Astrocyte (in vitro differentiated cells and primary cell): ENCODE data around the gene ANKRD28. TPM values are rescaled to one million over a fixed set of nuclear protein-coding genes. Genes with fewer than 3 reads are reported as not detected.
"Not testable (repeated sequence)": the region's sequence is repeated elsewhere in the genome, so short reads cannot be mapped to it uniquely, and the experiment has no call there.

Source experiments
- DNase-seq: peaks from one replicate; pipeline ENCODE4 v3.0.0-alpha.2; 2010; ENCODE audit warnings: low read depth
- FAIRE-seq: peaks from 2 replicates; lab custom pipeline; 2011; peaks lifted over from hg19 to GRCh38; lab: Jason Lieb, UNC
- H2AFZ ChIP-seq: 2 replicates; pipeline ENCODE4 v1.6.0; 2012; ENCODE audit warnings: low read depth, low read length, inconsistent platforms
- H3K27ac ChIP-seq: 2 replicates; pipeline ENCODE4 v1.5.1; 2011; ENCODE audit warnings: low read depth, low read length, inconsistent platforms
- H3K27me3 ChIP-seq: 2 replicates; pipeline ENCODE4 v1.6.0; 2011; ENCODE audit warnings: low read length, inconsistent platforms; ENCODE audit not compliant: insufficient read depth
- H3K36me3 ChIP-seq: 2 replicates; pipeline ENCODE4 v1.5.1; 2011; ENCODE audit warnings: low read length, inconsistent platforms; ENCODE audit not compliant: insufficient read depth
- H3K4me1 ChIP-seq: 2 replicates; pipeline ENCODE4 v1.5.1; 2011; ENCODE audit warnings: low read length, inconsistent platforms; ENCODE audit not compliant: insufficient read depth
- H3K4me2 ChIP-seq: 2 replicates; pipeline ENCODE4 v1.6.0; 2012; ENCODE audit warnings: low read length, inconsistent platforms
- H3K4me3 ChIP-seq: 2 replicates; pipeline ENCODE4 v1.5.1; 2011; ENCODE audit warnings: low read depth, mild to moderate bottlenecking, low read length, inconsistent platforms; ENCODE audit not compliant: insufficient read depth
- H3K79me2 ChIP-seq: 2 replicates; pipeline ENCODE4 v1.6.0; 2012; ENCODE audit warnings: mild to moderate bottlenecking, low read length, inconsistent platforms; ENCODE audit not compliant: insufficient read depth
- H3K9ac ChIP-seq: 2 replicates; pipeline ENCODE4 v1.6.0; 2012; ENCODE audit warnings: mild to moderate bottlenecking, low read length, inconsistent platforms
- H3K9me3 ChIP-seq: 2 replicates; pipeline ENCODE4 v1.5.1; 2012; ENCODE audit warnings: low read depth, mild to moderate bottlenecking, low read length, inconsistent platforms; ENCODE audit not compliant: insufficient read depth
- H4K20me1 ChIP-seq: 2 replicates; pipeline ENCODE4 v1.6.0; 2012; ENCODE audit warnings: low read length, inconsistent platforms; ENCODE audit not compliant: insufficient read depth
- H3K27ac Mint-ChIP-seq: one replicate; pipeline ENCODE4 v1.8.0; 2021; ENCODE audit warnings: mild to moderate bottlenecking, mixed read lengths; ENCODE audit not compliant: unreplicated experiment
- H3K27me3 Mint-ChIP-seq: one replicate; pipeline ENCODE4 v1.8.0; 2021; ENCODE audit warnings: low read depth, mixed read lengths; ENCODE audit not compliant: unreplicated experiment
- H3K36me3 Mint-ChIP-seq: one replicate; pipeline ENCODE4 v1.8.0; 2021; ENCODE audit warnings: low read depth, mixed read lengths; ENCODE audit not compliant: unreplicated experiment
- H3K4me1 Mint-ChIP-seq: one replicate; pipeline ENCODE4 v1.8.0; 2021; ENCODE audit warnings: low read depth, mixed read lengths; ENCODE audit not compliant: unreplicated experiment
- H3K4me3 Mint-ChIP-seq: one replicate; pipeline ENCODE4 v1.8.0; 2021; ENCODE audit warnings: mild to moderate bottlenecking, moderate library complexity, mixed read lengths; ENCODE audit not compliant: unreplicated experiment
- H3K9me3 Mint-ChIP-seq: one replicate; pipeline ENCODE4 v1.8.0; 2021; ENCODE audit warnings: mild to moderate bottlenecking, mixed read lengths; ENCODE audit not compliant: unreplicated experiment
- CTCF ChIP-seq: IDR thresholded peaks from 2 replicates; pipeline ENCODE4 v1.5.1; 2011; ENCODE audit warnings: low read depth, mild to moderate bottlenecking, inconsistent platforms, low read length, moderate library complexity; ENCODE audit not compliant: insufficient read depth
- EZH2 ChIP-seq: IDR thresholded peaks from 2 replicates; pipeline ENCODE4 v1.6.1; 2012; ENCODE audit warnings: mild to moderate bottlenecking, low read length, inconsistent platforms; ENCODE audit not compliant: insufficient read depth
- total RNA-seq: library from RNA; stranded (reverse); gene quantifications from 2 replicates; pipeline ENCODE4 v1.2.1, GENCODE V29; 2021

The ANKRD28 gene
- total RNA-seq, 1 donor from 2014 or later = 61.3 TPM

- no peak for TF ChIP-seq CTCF
- TF ChIP-seq EZH2 = no peak
- Histone ChIP-seq H3K9me3 (no peaks in the 10 kb centered on the region), H3K36me3 (no peaks in the 10 kb centered on the region), H3K4me2 (no peak overlapping the region), H3K27me3 (no peaks in the 10 kb centered on the region), H3K9ac (no peak overlapping the region), H3K4me1 (no peaks in the 10 kb centered on the region), H3K27ac (no peak overlapping the region), H2AFZ (no peak overlapping the region), H3K4me3 (no peak overlapping the region), H4K20me1 (no peaks in the 10 kb centered on the region), H3K79me2 (peaks cover 14% of the 10 kb centered on the region)
- no peak overlapping the region for H3K27ac Mint-ChIP-seq
- no peak for DNase-seq
- peaks cover 53% of the 10 kb centered on the region for H3K36me3 Mint-ChIP-seq
- no peak for FAIRE-seq
- no peaks in the 10 kb centered on the region for H3K27me3 Mint-ChIP-seq
- H3K9me3 Mint-ChIP-seq = peaks cover 11% of the 10 kb centered on the region
- no peaks in the 10 kb centered on the region for H3K4me1 Mint-ChIP-seq
- no peak overlapping the region for H3K4me3 Mint-ChIP-seq
These were observed 54.2 kb downstream of the ANKRD28 start for GRCh38 chr3:15743587-15744009.

DNA sequence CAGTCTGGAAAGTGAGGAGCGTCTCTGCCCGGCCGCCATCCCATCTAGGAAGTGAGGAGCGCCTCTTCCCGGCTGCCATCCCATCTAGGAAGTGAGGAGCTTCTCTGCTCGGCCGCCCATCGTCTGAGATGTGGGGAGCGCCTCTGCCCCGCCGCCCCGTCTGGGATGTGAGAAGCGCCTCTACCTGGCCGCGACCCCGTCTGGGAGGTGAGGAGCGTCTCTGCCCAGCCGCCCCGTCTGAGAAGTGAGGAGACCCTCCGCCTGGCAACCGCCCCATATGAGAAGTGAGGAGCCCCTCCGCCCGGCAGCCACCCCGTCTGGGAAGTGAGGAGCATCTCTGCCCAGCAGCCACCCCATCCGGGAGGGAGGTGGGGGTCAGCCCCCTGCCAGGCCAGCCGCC, 55.5 kb downstream of the ANKRD28 start:
- H3K9me3 Mint-ChIP-seq = peaks cover 19% of the 10 kb centered on the region

DNA sequence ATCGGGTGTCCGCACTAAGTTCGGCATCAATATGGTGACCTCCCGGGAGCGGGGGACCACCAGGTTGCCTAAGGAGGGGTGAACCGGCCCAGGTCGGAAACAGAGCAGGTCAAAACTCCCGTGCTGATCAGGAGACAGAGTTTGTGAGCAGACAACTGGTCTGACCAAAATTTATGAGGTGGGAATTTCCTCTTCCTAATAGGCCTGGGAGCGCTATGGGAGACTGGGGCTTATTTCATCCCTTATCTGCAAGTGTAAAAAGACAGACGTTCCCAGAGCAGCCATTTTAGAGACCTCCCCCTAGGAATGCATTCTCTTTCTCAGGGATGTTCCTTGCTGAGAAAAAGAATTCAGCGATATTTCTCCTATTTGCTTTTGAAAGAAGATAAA, 59.2 kb downstream of the ANKRD28 start:
- not testable (repeated sequence) for H4K20me1 ChIP-seq, H2AFZ ChIP-seq, H3K9ac ChIP-seq, H3K4me3 ChIP-seq, DNase-seq, H3K4me1 Mint-ChIP-seq, H3K4me1 ChIP-seq, H3K27ac ChIP-seq, H3K4me3 Mint-ChIP-seq, H3K4me2 ChIP-seq, H3K27me3 ChIP-seq, H3K9me3 ChIP-seq, H3K27me3 Mint-ChIP-seq, H3K27ac Mint-ChIP-seq, FAIRE-seq
- peaks cover 19% of the 10 kb centered on the region for H3K9me3 Mint-ChIP-seq
- Histone ChIP-seq H3K36me3 (peaks cover 20% of the 10 kb centered on the region), H3K79me2 (peaks cover 14% of the 10 kb centered on the region)
- peaks cover 33% of the 10 kb centered on the region for H3K36me3 Mint-ChIP-seq

More for the DNA sequence above, 55.5 kb downstream of the ANKRD28 start:
- not testable (repeated sequence) for H3K9ac ChIP-seq, H4K20me1 ChIP-seq, H3K27me3 ChIP-seq, H3K27ac ChIP-seq, H3K27me3 Mint-ChIP-seq, H3K4me1 ChIP-seq, H3K36me3 ChIP-seq, H3K4me3 Mint-ChIP-seq, H3K9me3 ChIP-seq, H3K4me2 ChIP-seq, H3K4me1 Mint-ChIP-seq, FAIRE-seq, H3K4me3 ChIP-seq, H2AFZ ChIP-seq, H3K27ac Mint-ChIP-seq, DNase-seq
- peaks cover 14% of the 10 kb centered on the region for H3K79me2 ChIP-seq
- H3K36me3 Mint-ChIP-seq = peaks cover 51% of the 10 kb centered on the region
